ENCODE measurements around the gene NELFA.
"Not testable (repeated sequence)": the region's sequence is repeated elsewhere in the genome, so short reads cannot be mapped to it uniquely, and the experiment has no call there.

The NELFA gene

DNA sequence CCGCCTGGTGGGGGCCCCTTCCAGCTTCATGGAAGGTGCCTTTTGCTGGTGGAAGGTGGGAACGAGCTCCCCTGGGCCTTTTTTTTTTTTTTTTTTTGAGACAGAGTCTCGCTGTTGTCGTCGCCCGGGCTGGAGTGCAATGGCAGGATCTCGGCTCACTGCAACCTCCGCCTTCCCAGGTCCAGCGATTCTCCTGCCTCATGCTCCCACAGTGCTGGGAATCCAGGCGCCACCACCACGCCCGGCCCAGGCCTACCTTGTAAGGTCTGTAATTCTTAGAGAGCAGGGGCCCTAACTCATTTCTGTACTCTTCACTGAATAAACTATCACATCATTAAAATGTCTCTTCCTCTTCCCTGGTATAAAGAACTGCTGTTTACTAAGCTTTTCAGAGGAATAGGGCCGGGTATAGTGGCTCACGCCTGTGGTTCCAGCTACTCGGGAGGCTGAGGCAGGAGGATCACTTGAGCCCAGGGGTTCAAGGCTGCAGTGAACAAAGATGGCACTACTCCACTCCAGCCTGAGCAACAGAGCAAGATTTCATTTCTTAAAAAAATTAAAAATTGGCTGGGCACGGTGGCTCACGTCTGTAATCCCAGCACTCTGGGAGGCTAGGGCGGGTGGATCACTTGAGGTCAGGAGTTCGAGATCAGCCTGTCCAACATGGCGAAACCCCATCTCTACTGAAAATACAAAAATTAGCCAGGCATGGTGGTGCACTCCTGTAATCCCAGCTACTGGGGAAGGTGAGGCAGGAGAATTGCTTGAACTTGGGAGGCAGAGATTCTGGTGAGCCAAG, 14.9 kb downstream of the NELFA start:
- not testable (repeated sequence) for DNase-seq (ENCODE audit: low spot score)

DNA sequence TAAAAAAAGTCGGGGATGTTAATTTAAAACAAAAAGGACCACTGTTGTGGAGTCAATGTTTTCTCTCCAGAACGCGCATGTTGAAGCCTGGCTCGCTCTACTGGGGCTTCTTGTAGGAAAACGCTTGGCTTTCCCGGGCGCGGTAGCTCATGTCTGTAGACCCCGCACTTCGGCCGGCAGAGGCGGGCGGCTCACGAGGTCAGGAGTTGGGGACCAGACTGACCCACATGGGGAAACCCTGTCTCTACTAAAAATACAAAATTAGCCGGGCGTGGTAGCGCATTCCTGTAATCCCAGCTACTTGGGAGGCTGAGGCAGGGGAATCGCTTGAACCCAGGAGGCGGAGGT, 15.6 kb downstream of the NELFA start:
- DNase-seq (ENCODE audit: low spot score), result no peak

DNA sequence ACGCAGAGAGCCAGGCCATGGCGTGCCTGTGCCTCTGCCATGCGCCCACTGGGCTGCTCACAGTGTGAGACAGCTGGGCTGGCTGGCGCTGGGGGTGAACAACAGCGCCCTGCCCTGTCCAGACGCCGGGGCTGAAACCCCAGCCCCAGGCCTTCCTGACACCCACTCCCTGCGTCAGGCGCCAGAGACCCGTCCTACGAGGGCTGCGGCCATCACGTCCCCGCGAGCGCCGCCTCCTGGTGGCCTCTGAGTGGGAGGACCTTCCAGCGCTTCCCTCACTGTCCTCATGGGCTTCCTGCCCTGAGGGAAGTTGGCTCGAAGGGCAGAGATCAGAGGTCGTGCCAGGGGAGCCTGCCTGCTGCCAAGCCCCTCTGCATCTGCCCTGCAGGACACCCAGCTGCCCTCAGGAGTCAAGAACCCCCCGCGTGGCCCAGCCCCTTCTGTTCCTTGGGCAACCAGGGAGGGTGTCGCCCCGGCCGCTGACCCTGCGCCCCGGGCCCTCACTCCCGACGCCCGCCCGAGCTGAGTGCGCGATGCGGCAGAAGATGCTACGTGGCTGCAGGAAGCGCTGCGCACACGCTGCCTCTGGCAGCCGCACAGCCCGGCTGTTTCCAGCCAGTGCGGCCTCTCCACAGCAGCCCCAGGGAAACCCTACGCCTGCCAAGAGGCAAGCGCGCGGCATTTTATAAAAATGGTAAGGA, 16.2 kb downstream of the NELFA start:
- DNase-seq (ENCODE audit: low spot score), result no peak

- DNase-seq (ENCODE audit: low spot score), result no peak
Observed at GRCh38 chr4:1991596-1992434, 17.0 kb downstream of the NELFA start.

GRCh38 chr4:1991087-1991486, 17.7 kb downstream of the NELFA start:
- no peak for DNase-seq (ENCODE audit: low spot score)

DNA sequence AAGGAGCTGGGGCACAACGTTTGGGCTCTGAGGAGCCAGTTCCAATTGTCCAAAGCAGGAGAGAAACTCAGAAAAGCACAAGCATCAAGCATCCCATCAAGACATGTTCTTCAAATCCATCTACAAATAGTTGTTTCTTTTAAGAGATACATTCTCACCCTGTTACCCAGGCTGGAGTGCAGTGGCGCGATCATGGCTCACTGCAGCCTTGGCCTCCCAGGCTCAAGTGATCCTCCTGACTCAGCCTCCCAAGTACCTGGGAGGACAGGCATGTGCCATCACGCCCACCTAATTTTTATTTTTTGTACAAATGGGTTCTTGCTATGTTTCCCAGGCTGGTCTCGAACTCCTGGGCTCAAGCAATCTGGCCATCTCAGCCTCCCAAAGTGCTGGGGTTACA, 18.1 kb downstream of the NELFA start:
- no peak for DNase-seq (ENCODE audit: low spot score)

GRCh38 chr4:1990348-1990645, 18.5 kb downstream of the NELFA start:
- no peak for DNase-seq (ENCODE audit: low spot score)

- no peak for DNase-seq (ENCODE audit: low spot score)
Observed at GRCh38 chr4:1989533-1990347, 19.0 kb downstream of the NELFA start.

GRCh38 chr4:1988327-1988724, 20.4 kb downstream of the NELFA start:
- DNase-seq (ENCODE audit: low spot score), result no peak

DNA sequence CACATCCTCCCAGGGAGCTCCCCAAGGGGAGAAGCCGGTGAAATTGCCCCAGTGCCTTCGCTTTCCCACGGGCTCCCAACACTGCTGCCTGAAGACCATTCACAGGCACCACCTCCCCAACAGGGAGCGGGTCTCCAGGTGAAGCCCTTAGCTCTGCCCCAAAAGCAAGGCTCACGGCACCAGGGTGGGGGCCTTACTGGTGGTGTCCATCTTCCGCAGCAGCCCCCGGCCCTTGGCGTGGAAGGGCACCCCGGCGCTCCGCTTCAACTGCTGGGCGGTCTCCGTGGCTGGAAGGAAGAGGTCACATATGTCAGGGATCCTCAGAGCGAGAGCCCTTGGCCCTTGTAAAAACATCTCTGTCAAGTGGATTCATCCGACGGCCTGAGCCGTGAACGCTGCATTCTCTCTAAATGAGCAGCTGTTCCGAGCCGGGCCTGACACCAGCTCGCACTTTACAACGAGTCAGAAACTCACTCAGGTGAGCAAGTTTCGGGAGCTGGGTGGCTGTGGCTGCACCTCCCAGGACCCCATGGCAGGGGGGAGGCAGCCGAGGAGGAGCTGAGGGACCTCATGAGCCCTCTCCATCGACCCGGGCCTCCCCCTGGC, 20.9 kb downstream of the NELFA start:
- DNase-seq (ENCODE audit: low spot score), result no peak

DNA sequence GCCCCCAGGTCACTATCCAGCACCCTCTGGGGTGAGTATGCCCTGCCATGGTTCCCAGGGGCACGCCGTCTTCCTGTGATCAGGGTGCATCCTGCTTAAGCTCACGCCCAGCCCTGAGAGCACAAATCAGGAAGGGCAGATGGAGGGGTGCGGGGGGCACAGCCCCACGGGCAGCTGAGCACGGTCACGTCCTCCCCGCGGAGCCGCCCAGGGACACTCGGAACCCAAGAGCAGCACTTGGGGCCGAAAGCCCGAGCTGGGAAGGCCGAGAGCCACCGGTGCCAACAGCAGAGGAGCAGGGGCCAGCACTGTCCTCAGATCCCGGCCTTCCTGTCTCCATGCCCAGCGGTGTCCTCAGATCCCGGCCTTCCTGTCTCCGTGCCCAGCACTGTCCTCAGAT, 21.5 kb downstream of the NELFA start:
- no peak for DNase-seq (ENCODE audit: low spot score)

GRCh38 chr4:1986578-1987210, 22.1 kb downstream of the NELFA start:
- DNase-seq (ENCODE audit: low spot score), result no peak

- no peak for DNase-seq (ENCODE audit: low spot score)
Observed at GRCh38 chr4:1985780-1986577, 22.8 kb downstream of the NELFA start.

DNA sequence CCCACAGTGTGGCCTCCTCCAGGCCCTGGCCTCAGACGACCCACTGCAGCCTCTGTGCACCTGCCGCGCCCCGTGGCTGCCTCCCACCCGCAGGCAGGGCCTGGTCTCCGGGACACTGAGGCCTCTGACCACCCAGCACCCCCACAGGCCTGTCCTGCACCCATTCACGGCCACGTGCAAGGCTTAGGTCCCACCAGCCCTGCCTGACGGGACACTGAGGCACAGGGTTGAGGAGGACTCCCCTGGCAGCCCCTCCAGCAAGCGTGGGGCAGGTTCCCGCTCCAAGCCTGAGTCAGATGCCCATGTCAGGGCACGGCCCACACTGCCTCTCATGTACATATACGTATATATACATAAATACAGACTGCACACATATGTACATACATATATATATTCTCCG, 23.5 kb downstream of the NELFA start:
- DNase-seq (ENCODE audit: low spot score), result no peak

DNA sequence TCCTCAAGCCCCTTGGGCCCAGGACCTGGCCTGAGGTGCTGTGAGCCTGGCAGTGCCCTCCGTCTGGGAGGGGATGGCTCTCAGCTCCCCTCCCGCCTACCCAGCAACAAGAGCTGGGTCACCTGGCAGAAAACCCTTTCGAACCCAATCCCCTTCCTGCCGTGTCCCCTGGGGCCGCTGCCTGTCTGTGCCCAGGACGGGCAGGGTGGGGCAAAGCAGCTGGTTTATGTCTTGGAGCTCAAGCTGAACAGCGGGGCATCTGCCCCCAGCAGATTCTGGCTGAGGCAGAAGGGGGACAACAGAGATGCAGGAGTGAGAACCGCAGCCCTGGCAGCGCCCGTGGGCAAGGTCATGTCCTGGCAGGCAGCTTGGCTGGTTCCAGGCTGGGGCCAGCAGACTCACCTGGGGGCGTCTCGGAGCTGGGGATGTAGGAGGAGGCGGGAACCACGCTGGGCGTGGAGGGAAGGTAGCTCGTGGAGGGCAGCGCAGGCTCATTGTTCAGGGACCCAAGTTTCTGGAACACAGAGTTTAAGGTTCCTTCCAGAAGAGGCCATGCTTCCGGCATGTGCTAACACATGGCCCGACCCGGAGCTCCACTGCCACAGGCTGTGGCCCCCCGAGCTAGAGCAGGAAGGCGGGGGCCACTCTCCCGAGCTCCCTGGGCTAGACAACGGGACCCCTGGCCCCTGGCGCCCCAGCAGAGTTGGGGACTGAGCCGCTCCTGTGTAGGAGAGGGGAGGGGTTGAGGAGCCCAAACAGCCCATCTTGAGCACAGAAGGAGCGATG, 24.2 kb downstream of the NELFA start:
- no peak for DNase-seq (ENCODE audit: low spot score)

DNA sequence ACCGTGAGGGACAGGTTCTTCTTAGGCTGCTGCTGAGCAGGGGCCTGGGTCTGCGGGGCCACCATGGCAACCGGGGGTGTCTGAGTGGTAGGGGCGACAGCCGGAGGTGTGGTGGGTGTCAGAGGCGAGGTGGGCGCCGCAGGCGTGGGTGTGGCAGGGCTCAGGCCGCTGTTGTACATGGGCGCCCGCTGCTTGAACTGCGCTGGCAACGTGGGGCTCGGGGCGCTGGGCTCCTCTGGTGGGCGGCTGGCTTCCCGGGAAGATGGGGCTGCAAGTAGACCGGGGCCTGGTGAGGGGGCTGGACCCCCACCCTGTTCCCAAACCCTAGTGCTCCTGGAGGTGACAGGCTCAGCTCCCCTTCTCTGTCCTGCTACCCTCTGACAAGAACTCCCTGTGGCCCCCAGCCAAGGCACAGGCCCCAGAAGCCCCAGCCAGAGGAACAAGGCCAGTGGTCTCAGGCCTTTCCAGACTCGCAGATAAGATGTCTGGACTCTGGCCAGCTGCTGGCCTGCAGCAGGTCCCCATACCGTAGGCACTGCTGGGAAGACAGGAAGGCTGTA, 24.8 kb downstream of the NELFA start:
- no peak for DNase-seq (ENCODE audit: low spot score)

DNA sequence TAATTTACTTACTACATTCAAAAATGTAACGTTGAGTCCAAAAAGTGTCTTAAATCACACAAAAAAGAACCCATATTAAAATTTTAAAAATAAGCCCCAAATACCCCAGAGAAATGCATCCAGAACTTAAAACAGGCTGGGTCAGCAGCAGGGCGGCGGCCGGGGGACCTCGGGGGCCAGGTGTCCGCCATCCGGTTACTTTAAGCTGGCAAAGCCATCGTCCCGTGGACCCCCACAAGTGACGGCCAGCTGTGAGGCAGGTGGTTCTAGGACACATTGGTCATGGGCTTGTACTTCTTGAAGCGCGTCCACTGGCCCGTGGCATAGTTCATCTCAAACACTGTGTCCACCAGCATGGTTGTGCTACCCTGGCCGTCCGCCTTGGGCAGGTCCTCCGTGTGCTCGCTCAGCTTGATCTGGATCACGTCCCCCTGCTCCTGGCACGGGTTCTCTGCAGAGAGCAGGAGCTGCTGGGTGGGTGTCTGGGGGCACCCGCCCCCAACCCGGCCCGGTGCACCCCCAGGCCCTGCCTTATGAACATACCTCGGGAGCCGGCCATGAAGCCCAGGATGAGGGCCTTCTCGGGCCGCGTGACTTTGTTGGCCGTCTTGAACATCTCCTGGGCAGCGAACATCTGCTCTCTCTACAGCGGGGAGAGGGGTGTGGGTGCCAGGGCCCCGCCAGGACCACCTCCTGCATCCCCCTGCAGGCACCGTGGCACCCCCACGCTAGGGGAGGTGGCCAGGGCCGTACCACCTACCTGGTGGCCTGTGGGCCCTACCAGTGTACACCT, 25.5 kb downstream of the NELFA start:
- no peak for DNase-seq (ENCODE audit: low spot score)

All from NAMALWA (cell line).